BJ (cell line): ENCODE results near the gene DCAF5. TPM values are rescaled to one million over a fixed set of nuclear protein-coding genes. Genes with fewer than 3 reads are reported as not detected.

Experiments
- CTCF ChIA-PET: fragments of 350-600 bp; formaldehyde crosslinking; extraction: SDS; loops from one replicate; lab custom pipeline; 2021; ENCODE audit warnings: antibody characterized with exemption, inconsistent platforms; lab: Yijun Ruan, JAX
- POLR2A ChIA-PET: fragments of 300-600 bp; sonication (Branson Sonifier 250); formaldehyde crosslinking; extraction: SDS; loops from one replicate; lab custom pipeline; 2021; ENCODE audit warnings: antibody characterized with exemption; lab: Charles Lee
- DNase-seq: peaks from one replicate; pipeline ENCODE4 v3.0.0-alpha.2; 2011; ENCODE audit warnings: low read depth
- H3K27me3 ChIP-seq: 2 replicates; pipeline ENCODE4 v1.6.0; 2011; ENCODE audit warnings: low read length; ENCODE audit not compliant: control insufficient read depth, insufficient read depth
- H3K36me3 ChIP-seq: 2 replicates; pipeline ENCODE4 v1.5.1; 2011; ENCODE audit warnings: low read length; ENCODE audit not compliant: control insufficient read depth, insufficient read depth
- H3K4me3 ChIP-seq: 2 replicates; pipeline ENCODE4 v1.5.1; 2011; ENCODE audit warnings: low read depth, mild to moderate bottlenecking, control low read depth, low read length
- CTCF ChIP-seq: IDR thresholded peaks from 2 replicates; pipeline ENCODE4 v1.5.1; 2011; ENCODE audit warnings: low read depth, mild to moderate bottlenecking, control low read depth, inconsistent platforms, low read length, moderate library complexity; ENCODE audit not compliant: insufficient read depth
- polyA plus RNA-seq: library from polyadenylated mRNA; depleted of rRNA; stranded (reverse); fragments of >200 nt; gene quantifications from 2 replicates; pipeline ENCODE4 v1.2.3, GENCODE V29; 2011

DCAF5 gene
- polyA plus RNA-seq, 1 experiment = 42.0 TPM

GRCh38 chr14:69055125-69055524 lies 97.8 kb downstream of the DCAF5 start:
- Histone ChIP-seq H3K4me3 (no peak overlapping the region), H3K27me3 (no peaks in the 10 kb centered on the region), H3K36me3 (peaks cover 14% of the 10 kb centered on the region)
- no peak for DNase-seq
- no peak for TF ChIP-seq CTCF
- ChIA-PET POLR2A (no interaction called here), CTCF (interaction anchor here (1.1 to 1.5 kb wide), 2 partner anchors 145 to 166 kb away, joined by 3 to 4 read pairs; no protein-coding TSS in a partner anchor)

GRCh38 chr14:69054030-69054429 lies 98.9 kb downstream of the DCAF5 start:
- no peak for TF ChIP-seq CTCF
- ChIA-PET POLR2A (no interaction called here), CTCF (interaction anchor here (1.3 kb wide), 1 partner anchor 35 kb away, joined by 4 read pairs; no protein-coding TSS in a partner anchor)
- Histone ChIP-seq H3K36me3 (peaks cover 14% of the 10 kb centered on the region), H3K4me3 (no peak overlapping the region), H3K27me3 (no peaks in the 10 kb centered on the region)
- no peak for DNase-seq

GRCh38 chr14:69052181-69052601 lies 100.7 kb downstream of the DCAF5 start:
- peaks cover 14% of the 10 kb centered on the region for H3K36me3 ChIP-seq
- no peaks in the 10 kb centered on the region for H3K27me3 ChIP-seq
- CTCF ChIA-PET = interaction anchor here (1.3 to 2.0 kb wide), 2 partner anchors 16 to 104 kb away, joined by 3 to 6 read pairs; no protein-coding TSS in a partner anchor
- no peak for TF ChIP-seq CTCF
- DNase-seq = no peak
- POLR2A ChIA-PET = interaction anchor here (0.6 kb wide), 1 partner anchor 9 kb away, joined by 3 read pairs; no protein-coding TSS in a partner anchor
- H3K4me3 ChIP-seq = no peak overlapping the region

- Histone ChIP-seq H3K4me3 (no peak overlapping the region), H3K36me3 (peaks cover 14% of the 10 kb centered on the region), H3K27me3 (no peaks in the 10 kb centered on the region)
- ChIA-PET CTCF (interaction anchor here (0.6 to 2.0 kb wide), 6 partner anchors 10 to 188 kb away, joined by 3 to 6 read pairs (median 4); partner anchors contain the start of gene ACTN1), POLR2A (interaction anchor here (0.6 kb wide), 3 partner anchors 13 to 544 kb away, joined by 5 to 9 read pairs (median 7); no protein-coding TSS in a partner anchor)
- no peak for DNase-seq
- TF ChIP-seq CTCF = no peak
Measured at GRCh38 chr14:69050240-69051184, 102.4 kb downstream of the DCAF5 start.

GRCh38 chr14:69049675-69050074 lies 103.2 kb downstream of the DCAF5 start:
- Histone ChIP-seq H3K36me3 (peaks cover 7% of the 10 kb centered on the region), H3K4me3 (no peak overlapping the region), H3K27me3 (no peaks in the 10 kb centered on the region)
- no peak for TF ChIP-seq CTCF
- DNase-seq = peak; percentile 56
- ChIA-PET CTCF (interaction anchor here (1.6 to 1.7 kb wide), 2 partner anchors 10 to 187 kb away, joined by 5 to 6 read pairs; no protein-coding TSS in a partner anchor), POLR2A (interaction anchor here (0.6 to 0.9 kb wide), 2 partner anchors 10 to 70 kb away, joined by 4 to 5 read pairs; no protein-coding TSS in a partner anchor)
